H1 (cell line): ENCODE results near the gene TRIM31. TPM values are rescaled to one million over a fixed set of nuclear protein-coding genes. Genes with fewer than 3 reads are reported as not detected.

Experiments used
- CEBPB ChIP-seq: IDR thresholded peaks from 2 replicates; pipeline ENCODE4 v1.6.1; 2012; ENCODE audit warnings: low read depth, low read length
- FOSL1 ChIP-seq: IDR thresholded peaks from 2 replicates; pipeline ENCODE4 v1.6.1; 2011; ENCODE audit warnings: mild to moderate bottlenecking, low read depth, low read length, moderate library complexity; ENCODE audit not compliant: insufficient read depth
- KDM5A ChIP-seq: fragments of 200-600 bp; IDR thresholded peaks from 2 replicates; pipeline ENCODE4 v1.7.1; 2012; ENCODE audit warnings: mild to moderate bottlenecking, low read length, inconsistent platforms, mixed read lengths
- MAFK ChIP-seq: IDR thresholded peaks from 2 replicates; pipeline ENCODE4 v1.6.1; 2012; ENCODE audit warnings: low read depth, mild to moderate bottlenecking, improper control_type of control experiment, low read length
- POLR2A ChIP-seq, 2 experiments: IDR thresholded peaks; 1 replicate in 1 of 2; 2 replicates in 1 of 2; pipeline ENCODE4 v1.6.1; 2011; ENCODE audit warnings: low read depth in 2 of 2, low read length in 2 of 2, mild to moderate bottlenecking in 2 of 2; ENCODE audit errors: control extremely low read depth in 1 of 2
- TAF1 ChIP-seq: IDR thresholded peaks from 2 replicates; pipeline ENCODE4 v1.6.1; 2011; ENCODE audit warnings: mild to moderate bottlenecking, low read depth, low read length
- TBP ChIP-seq: IDR thresholded peaks from 2 replicates; pipeline ENCODE4 v1.6.1; 2011; ENCODE audit warnings: low read depth, low read length, improper control_type of control experiment
- polyA plus RNA-seq, 7 experiments: library from polyadenylated mRNA; depleted of rRNA in 3 of 7; stranded (reverse) in 5 of 7; unstranded in 2 of 7; fragments of >200 nt in 5 of 7; fragments of 200-250 nt in 2 of 7; gene quantifications; 1 replicate in 5 of 7; 2 replicates in 1 of 7; 4 replicates in 1 of 7; pipeline versions ENCODE4 v1.2.1 to v1.2.3, GENCODE V29; 2011 to 2013; ENCODE audit warnings: missing spikeins in 2 of 7, mixed read lengths in 2 of 7
- total RNA-seq: library from RNA; stranded (reverse); fragmentation: NEBNext Ultra II Directional; extraction: Animal tissue kit (Norgen Biotek cat#: 25700); gene quantifications from 2 replicates; pipeline ENCODE4 v1.2.1, GENCODE V29; 2021

The TRIM31 gene
- total and polyA plus RNA-seq, 2 of the 8 experiments (the other 6 are each of a cell fraction or from before 2014, with no cell fraction given): not detected

DNA sequence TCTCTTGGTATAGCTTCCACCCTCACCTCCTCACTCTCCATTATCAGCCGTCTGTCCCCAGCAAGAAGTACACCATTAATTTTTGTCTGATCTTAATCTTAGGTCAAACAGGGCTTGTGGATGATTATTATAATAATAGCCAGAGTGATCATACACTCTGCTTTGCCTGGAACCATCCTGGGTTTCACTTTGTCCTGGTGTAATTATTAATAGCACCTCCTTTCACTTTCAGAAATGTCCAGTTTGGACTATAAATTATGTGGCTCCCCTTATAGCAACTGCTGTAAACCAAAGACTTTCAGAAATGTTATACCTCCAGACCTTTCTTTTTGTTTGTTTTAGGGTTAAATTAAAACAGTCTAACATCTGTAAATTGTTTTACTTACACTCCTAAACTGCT, 951 bp upstream of the TRIM31 start (continued):
- TF ChIP-seq MAFK (no peak), KDM5A (no peak), TBP (no peak), CEBPB (no peak), TAF1 (no peak), FOSL1 (no peak), POLR2A (IDR thresholded peaks at IDR 0.05; ENCODE audit: control extremely low read depth in 1 of 2, low read depth in 2 of 2, low read length in 2 of 2) (no peak)
